HCT116 (cell line): ENCODE measurements around the gene WDR59. TPM values are rescaled to one million over a fixed set of nuclear protein-coding genes. Genes with fewer than 3 reads are reported as not detected.

Experiments
- ATAC-seq: fragments of 200-7000 bp; cut with Tn5 transposase; 2 replicates; pipeline ENCODE4 v1.9.1; 2020; ENCODE audit warnings: mild to moderate bottlenecking, moderate library complexity
- BruUV-seq: library from RNA; stranded (reverse); fragments of 400-500 nt; replicated peaks from 2 replicates; lab custom pipeline; 2021; lab: Mats Ljungman, UMichigan
- CTCF ChIA-PET: fragments of 300-600 bp; sonication (Branson Sonifier 250); formaldehyde crosslinking; loops from one replicate; lab custom pipeline; 2021; ENCODE audit warnings: antibody characterized with exemption; lab: Charles Lee
- POLR2A ChIA-PET: fragments of 300-600, 350-600 bp; sonication (Branson Sonifier 250); formaldehyde crosslinking; loops from one replicate; lab custom pipeline; 2021; ENCODE audit warnings: antibody characterized with exemption; lab: Charles Lee
- RAD21 ChIA-PET, 2 experiments: fragments of 300-600 bp; sonication (Branson Sonifier 250); formaldehyde crosslinking; loops; one replicate each; lab custom pipeline; 2023; ENCODE audit warnings: low total read pairs in 2 of 2; ENCODE audit not compliant: uncharacterized antibody in 2 of 2, unreplicated experiment in 2 of 2, low non-redundant PET in 1 of 2; lab: Charles Lee
- DNase-seq: peaks from one replicate; pipeline ENCODE4 v3.0.0-alpha.2; 2010; ENCODE audit warnings: low read depth, low spot score
- H2AFZ ChIP-seq: fragments of 200-600 bp; shearing (Covaris generic), sonication (generic); 2 replicates; pipeline ENCODE4 v1.6.1; 2017; ENCODE audit warnings: low read depth, mixed run types, mixed read lengths, antibody characterized with exemption, low read length; ENCODE audit not compliant: poor library complexity, severe bottlenecking
- H3K27ac ChIP-seq: 2 replicates; pipeline ENCODE4 v1.5.1; 2012; ENCODE audit warnings: low read depth, low read length
- H3K27me3 ChIP-seq: fragments of 200-600 bp; sonication (generic); 2 replicates; pipeline ENCODE4 v1.6.1; 2016; ENCODE audit warnings: mixed run types, low read length, mixed read lengths; ENCODE audit not compliant: insufficient read depth
- H3K36me3 ChIP-seq, 2 experiments: fragments of 200-500 bp in 1 of 2; fragments of 200-600 bp in 1 of 2; sonication (Bioruptor generic) in 1 of 2; sonication (generic) in 1 of 2; 2 replicates each; pipeline versions ENCODE4 v1.5.1 to v1.6.1; 2014 to 2016; ENCODE audit warnings: low read length in 2 of 2, inconsistent platforms in 1 of 2, mixed read lengths in 1 of 2, mixed run types in 1 of 2; ENCODE audit not compliant: insufficient read depth in 2 of 2, control insufficient read depth in 1 of 2
- H3K4me1 ChIP-seq, 2 experiments: fragments of 200-600 bp in 1 of 2; sonication (generic) in 1 of 2; 2 replicates each; pipeline versions ENCODE4 v1.5.1 to v1.6.1; 2012 to 2017; ENCODE audit warnings: low read length in 2 of 2, inconsistent platforms in 1 of 2, mild to moderate bottlenecking in 1 of 2, mixed read lengths in 1 of 2, mixed run types in 1 of 2, moderate library complexity in 1 of 2; ENCODE audit not compliant: insufficient read depth in 2 of 2, control insufficient read depth in 1 of 2
- H3K4me2 ChIP-seq: fragments of 200-600 bp; sonication (generic); 2 replicates; pipeline ENCODE4 v1.6.1; 2017; ENCODE audit warnings: mixed run types, low read length, mixed read lengths
- H3K4me3 ChIP-seq, 2 experiments: fragments of 200-600 bp in 1 of 2; sonication (generic) in 1 of 2; replicated peaks in 1 of 2; 2 replicates each; pipeline ENCODE4 v1.5.1; 2011 to 2016; ENCODE audit warnings: low read length in 2 of 2, control low read depth in 1 of 2, low read depth in 1 of 2, mild to moderate bottlenecking in 1 of 2, mixed read lengths in 1 of 2, mixed run types in 1 of 2
- H3K79me2 ChIP-seq: fragments of 200-600 bp; sonication (generic); 2 replicates; pipeline ENCODE4 v1.6.1; 2017; ENCODE audit warnings: mild to moderate bottlenecking, mixed run types, low read length, moderate library complexity, mixed read lengths; ENCODE audit not compliant: insufficient read depth
- H3K9ac ChIP-seq: fragments of 200-600 bp; sonication (generic); 2 replicates; pipeline ENCODE4 v1.6.1; 2016; ENCODE audit warnings: low read length, mixed read lengths
- H3K9me2 ChIP-seq: fragments of 200-600 bp; sonication (generic), shearing (Covaris generic); 2 replicates; pipeline ENCODE4 v1.6.1; 2017; ENCODE audit warnings: mixed run types, mild to moderate bottlenecking, moderate library complexity; ENCODE audit not compliant: insufficient read depth
- H3K9me3 ChIP-seq, 2 experiments: fragments of 200-500 bp in 1 of 2; fragments of 200-600 bp in 1 of 2; sonication (Bioruptor generic) in 1 of 2; sonication (generic) in 1 of 2; 2 replicates each; pipeline ENCODE4 v1.6.1; 2014 to 2017; ENCODE audit warnings: low read length in 2 of 2, mixed read lengths in 2 of 2, inconsistent platforms in 1 of 2, low read depth in 1 of 2, mild to moderate bottlenecking in 1 of 2, mixed run types in 1 of 2, moderate library complexity in 1 of 2; ENCODE audit not compliant: control insufficient read depth in 1 of 2, insufficient read depth in 1 of 2
- H4K20me1 ChIP-seq: fragments of 200-600 bp; sonication (generic), shearing (Covaris generic); 2 replicates; pipeline ENCODE4 v1.6.1; 2017; ENCODE audit warnings: mixed run types, mild to moderate bottlenecking, moderate library complexity; ENCODE audit not compliant: insufficient read depth
- CBX3 ChIP-seq: IDR thresholded peaks from 2 replicates; pipeline ENCODE4 v1.6.1; 2012; ENCODE audit warnings: low read depth
- CEBPB ChIP-seq: IDR thresholded peaks from 2 replicates; pipeline ENCODE4 v1.6.1; 2012; ENCODE audit warnings: low read depth
- CTCF ChIP-seq, 3 experiments: fragments of 200-600 bp in 1 of 3; sonication (generic) in 1 of 3; IDR thresholded peaks in 2 of 3; conservative IDR thresholded peaks in 1 of 3; 2 replicates each; pipeline ENCODE4 v1.5.1; 2012 to 2017; ENCODE audit warnings: low read depth in 2 of 3, low read length in 2 of 3, antibody characterized with exemption in 1 of 3, borderline replicate concordance in 1 of 3, control low read depth in 1 of 3, mild to moderate bottlenecking in 1 of 3, mixed read lengths in 1 of 3, mixed run types in 1 of 3, moderate library complexity in 1 of 3; ENCODE audit not compliant: insufficient read depth in 1 of 3
- EGR1 ChIP-seq: IDR thresholded peaks from 2 replicates; pipeline ENCODE4 v1.6.1; 2012; ENCODE audit warnings: low read depth
- ELF1 ChIP-seq: IDR thresholded peaks from 2 replicates; pipeline ENCODE4 v1.6.1; 2012; ENCODE audit warnings: low read depth, borderline replicate concordance
- EZH2 ChIP-seq: fragments of 200-600 bp; sonication (generic); IDR thresholded peaks from 2 replicates; pipeline ENCODE4 v1.6.1; 2017; ENCODE audit warnings: antibody characterized with exemption, mixed run types
- EZH2phosphoT487 ChIP-seq: fragments of 200-600 bp; IDR thresholded peaks from 2 replicates; pipeline ENCODE4 v1.6.1; 2018; ENCODE audit warnings: antibody characterized with exemption, borderline replicate concordance
- FOSL1 ChIP-seq: IDR thresholded peaks from 2 replicates; pipeline ENCODE4 v1.6.1; 2012; ENCODE audit warnings: low read depth
- JUND ChIP-seq: IDR thresholded peaks from 2 replicates; pipeline ENCODE4 v1.6.1; 2012
- MAX ChIP-seq: IDR thresholded peaks from 2 replicates; pipeline ENCODE4 v1.6.1; 2012
- POLR2A ChIP-seq: IDR thresholded peaks from 2 replicates; pipeline ENCODE4 v1.7.0; 2011; ENCODE audit warnings: borderline replicate concordance; ENCODE audit not compliant: insufficient read depth, insufficient read length; ENCODE audit errors: extremely low read depth
- POLR2AphosphoS5 ChIP-seq: IDR thresholded peaks from 2 replicates; pipeline ENCODE4 v1.6.1; 2011; ENCODE audit warnings: mild to moderate bottlenecking, low read depth, low read length, moderate library complexity
- RAD21 ChIP-seq: IDR thresholded peaks from 2 replicates; pipeline ENCODE4 v1.6.1; 2012; ENCODE audit warnings: low read depth, mild to moderate bottlenecking
- SIN3A ChIP-seq: IDR thresholded peaks from 2 replicates; pipeline ENCODE4 v1.6.1; 2012; ENCODE audit warnings: low read depth
- SP1 ChIP-seq: IDR thresholded peaks from 2 replicates; pipeline ENCODE4 v1.6.1; 2012; ENCODE audit warnings: low read depth
- YY1 ChIP-seq: IDR thresholded peaks from 2 replicates; pipeline ENCODE4 v1.6.1; 2011; ENCODE audit warnings: low read length, low read depth, moderate library complexity, mild to moderate bottlenecking; ENCODE audit not compliant: insufficient replicate concordance; ENCODE audit errors: extremely low read depth
- ZFX ChIP-seq: fragments of 450-650 bp; IDR thresholded peaks from 2 replicates; pipeline ENCODE4 v1.6.1; 2017
- intact Hi-C: fragments of 100-400 bp; cut with micrococcal nuclease; formaldehyde crosslinking; loops from 2 replicates; pipeline ENCODE4 v1.10.0; 2022
- total RNA-seq: library from RNA; stranded (reverse); gene quantifications from one replicate; pipeline ENCODE4 v1.2.1, GENCODE V29; 2021; ENCODE audit not compliant: unreplicated experiment
- TF ChIP-seq, protein P1 (sequence below): IDR thresholded peaks from 2 replicates; pipeline ENCODE4 v1.6.1; 2011; ENCODE audit warnings: mild to moderate bottlenecking, low read length, moderate library complexity; ENCODE audit not compliant: insufficient replicate concordance; ENCODE audit errors: extremely low read depth
- TF ChIP-seq, protein P2 (sequence below): IDR thresholded peaks from 2 replicates; pipeline ENCODE4 v1.6.1; 2012; ENCODE audit warnings: low read depth
- TF ChIP-seq, protein P3 (sequence below): IDR thresholded peaks from 2 replicates; pipeline ENCODE4 v1.6.1; 2012

Gene WDR59
- total RNA-seq, 1 experiment from 2014 or later = 96.9 TPM

GRCh38 chr16:74936902-74937560, 47.9 kb downstream of the WDR59 start:
- intact Hi-C loops = no loop called here
- Histone ChIP-seq H3K4me2 (no peak overlapping the region), H3K4me1 (no peaks in the 10 kb centered on the region), H4K20me1 (no peaks in the 10 kb centered on the region), H3K9me2 (no peaks in the 10 kb centered on the region), H3K9me3 (no peaks in the 10 kb centered on the region), H3K9ac (no peak overlapping the region), H3K36me3 (peaks cover 16 to 18% of the 10 kb centered on the region in 2 experiments), H3K27me3 (no peaks in the 10 kb centered on the region), H3K79me2 (no peaks in the 10 kb centered on the region), H3K27ac (no peak overlapping the region), H3K4me3 (no peak overlapping the region), H2AFZ (no peak overlapping the region)
- no peak for DNase-seq
- no peak for ATAC-seq
- RAD21 ChIA-PET = no interaction called here
- CTCF ChIA-PET = no interaction called here
- POLR2A ChIA-PET = no interaction called here
- no TSS peak for BruUV-seq
- TF ChIP-seq EGR1 (no peak), YY1 (no peak), POLR2A (no peak), EZH2 (no peak), EZH2phosphoT487 (no peak), ZFX (no peak), CEBPB (no peak), CTCF (IDR thresholded peaks at IDR 0.05 in 2 of 3, conservative IDR thresholded peaks at IDR 0.05 in 1 of 3; ENCODE audit: borderline replicate concordance in 1 of 3, insufficient read depth in 1 of 3, low read depth in 2 of 3, low read length in 2 of 3) (no peak), CBX3 (no peak), MAX (no peak), JUND (no peak), POLR2AphosphoS5 (no peak), SP1 (no peak), ELF1 (no peak), SIN3A (no peak), RAD21 (no peak), FOSL1 (no peak)
- TF ChIP-seq, protein P1, sequence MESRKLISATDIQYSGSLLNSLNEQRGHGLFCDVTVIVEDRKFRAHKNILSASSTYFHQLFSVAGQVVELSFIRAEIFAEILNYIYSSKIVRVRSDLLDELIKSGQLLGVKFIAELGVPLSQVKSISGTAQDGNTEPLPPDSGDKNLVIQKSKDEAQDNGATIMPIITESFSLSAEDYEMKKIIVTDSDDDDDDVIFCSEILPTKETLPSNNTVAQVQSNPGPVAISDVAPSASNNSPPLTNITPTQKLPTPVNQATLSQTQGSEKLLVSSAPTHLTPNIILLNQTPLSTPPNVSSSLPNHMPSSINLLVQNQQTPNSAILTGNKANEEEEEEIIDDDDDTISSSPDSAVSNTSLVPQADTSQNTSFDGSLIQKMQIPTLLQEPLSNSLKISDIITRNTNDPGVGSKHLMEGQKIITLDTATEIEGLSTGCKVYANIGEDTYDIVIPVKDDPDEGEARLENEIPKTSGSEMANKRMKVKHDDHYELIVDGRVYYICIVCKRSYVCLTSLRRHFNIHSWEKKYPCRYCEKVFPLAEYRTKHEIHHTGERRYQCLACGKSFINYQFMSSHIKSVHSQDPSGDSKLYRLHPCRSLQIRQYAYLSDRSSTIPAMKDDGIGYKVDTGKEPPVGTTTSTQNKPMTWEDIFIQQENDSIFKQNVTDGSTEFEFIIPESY = no peak
- TF ChIP-seq, protein P2, sequence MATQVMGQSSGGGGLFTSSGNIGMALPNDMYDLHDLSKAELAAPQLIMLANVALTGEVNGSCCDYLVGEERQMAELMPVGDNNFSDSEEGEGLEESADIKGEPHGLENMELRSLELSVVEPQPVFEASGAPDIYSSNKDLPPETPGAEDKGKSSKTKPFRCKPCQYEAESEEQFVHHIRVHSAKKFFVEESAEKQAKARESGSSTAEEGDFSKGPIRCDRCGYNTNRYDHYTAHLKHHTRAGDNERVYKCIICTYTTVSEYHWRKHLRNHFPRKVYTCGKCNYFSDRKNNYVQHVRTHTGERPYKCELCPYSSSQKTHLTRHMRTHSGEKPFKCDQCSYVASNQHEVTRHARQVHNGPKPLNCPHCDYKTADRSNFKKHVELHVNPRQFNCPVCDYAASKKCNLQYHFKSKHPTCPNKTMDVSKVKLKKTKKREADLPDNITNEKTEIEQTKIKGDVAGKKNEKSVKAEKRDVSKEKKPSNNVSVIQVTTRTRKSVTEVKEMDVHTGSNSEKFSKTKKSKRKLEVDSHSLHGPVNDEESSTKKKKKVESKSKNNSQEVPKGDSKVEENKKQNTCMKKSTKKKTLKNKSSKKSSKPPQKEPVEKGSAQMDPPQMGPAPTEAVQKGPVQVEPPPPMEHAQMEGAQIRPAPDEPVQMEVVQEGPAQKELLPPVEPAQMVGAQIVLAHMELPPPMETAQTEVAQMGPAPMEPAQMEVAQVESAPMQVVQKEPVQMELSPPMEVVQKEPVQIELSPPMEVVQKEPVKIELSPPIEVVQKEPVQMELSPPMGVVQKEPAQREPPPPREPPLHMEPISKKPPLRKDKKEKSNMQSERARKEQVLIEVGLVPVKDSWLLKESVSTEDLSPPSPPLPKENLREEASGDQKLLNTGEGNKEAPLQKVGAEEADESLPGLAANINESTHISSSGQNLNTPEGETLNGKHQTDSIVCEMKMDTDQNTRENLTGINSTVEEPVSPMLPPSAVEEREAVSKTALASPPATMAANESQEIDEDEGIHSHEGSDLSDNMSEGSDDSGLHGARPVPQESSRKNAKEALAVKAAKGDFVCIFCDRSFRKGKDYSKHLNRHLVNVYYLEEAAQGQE = no peak
- TF ChIP-seq, protein P3, sequence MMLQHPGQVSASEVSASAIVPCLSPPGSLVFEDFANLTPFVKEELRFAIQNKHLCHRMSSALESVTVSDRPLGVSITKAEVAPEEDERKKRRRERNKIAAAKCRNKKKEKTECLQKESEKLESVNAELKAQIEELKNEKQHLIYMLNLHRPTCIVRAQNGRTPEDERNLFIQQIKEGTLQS = no peak
